Loucy (cell line): ENCODE data around the gene PLPP3.

Experiments
- H2AFZ ChIP-seq: fragments of 200-600 bp; sonication (generic); 2 replicates; pipeline ENCODE4 v1.6.0; 2016; ENCODE audit warnings: antibody characterized with exemption, mild to moderate bottlenecking, low read length, moderate library complexity
- H3F3A ChIP-seq: fragments of 200-600 bp; 2 replicates; pipeline ENCODE4 v1.6.0; 2016; ENCODE audit warnings: antibody characterized with exemption, low read depth, mild to moderate bottlenecking
- H3K27me3 ChIP-seq: fragments of 200-600 bp; sonication (generic); 2 replicates; pipeline ENCODE4 v1.6.1; 2014; ENCODE audit warnings: low read length, mild to moderate bottlenecking; ENCODE audit not compliant: insufficient read depth, poor library complexity, severe bottlenecking
- H3K36me3 ChIP-seq: fragments of 200-600 bp; sonication (generic); 2 replicates; pipeline ENCODE4 v1.6.1; 2016; ENCODE audit warnings: low read length; ENCODE audit not compliant: insufficient read depth
- H3K4me1 ChIP-seq: fragments of 200-600 bp; sonication (generic); 2 replicates; pipeline ENCODE4 v1.5.1; 2014; ENCODE audit warnings: low read length, mild to moderate bottlenecking; ENCODE audit not compliant: insufficient read depth, poor library complexity, severe bottlenecking
- H3K4me2 ChIP-seq: fragments of 200-600 bp; sonication (generic); 2 replicates; pipeline ENCODE4 v1.6.0; 2014; ENCODE audit warnings: antibody characterized with exemption, low read length, low read depth, mild to moderate bottlenecking; ENCODE audit not compliant: poor library complexity, severe bottlenecking
- H3K4me3 ChIP-seq: fragments of 200-600 bp; sonication (generic); 2 replicates; pipeline ENCODE4 v1.5.1; 2014; ENCODE audit warnings: low read length, mild to moderate bottlenecking, mixed read lengths; ENCODE audit not compliant: poor library complexity, severe bottlenecking
- H3K79me2 ChIP-seq: fragments of 200-600 bp; sonication (generic); 2 replicates; pipeline ENCODE4 v1.6.1; 2014; ENCODE audit warnings: low read length; ENCODE audit not compliant: insufficient read depth
- H3K9ac ChIP-seq: fragments of 200-600 bp; sonication (generic); 2 replicates; pipeline ENCODE4 v1.6.0; 2014; ENCODE audit warnings: mild to moderate bottlenecking, low read depth, low read length, moderate library complexity; ENCODE audit not compliant: poor library complexity, severe bottlenecking
- H3K9me2 ChIP-seq: fragments of 200-600 bp; sonication (generic); replicated peaks from 2 replicates; pipeline ENCODE4 v1.6.1; 2016; ENCODE audit warnings: low read depth, low read length, mixed read lengths
- H3K9me3 ChIP-seq: fragments of 200-600 bp; sonication (generic); 2 replicates; pipeline ENCODE4 v1.6.1; 2014; ENCODE audit warnings: mild to moderate bottlenecking, antibody characterized with exemption, low read length, low read depth; ENCODE audit not compliant: insufficient read depth
- H4K20me1 ChIP-seq: fragments of 200-600 bp; sonication (generic); 2 replicates; pipeline ENCODE4 v1.6.0; 2014; ENCODE audit warnings: antibody characterized with exemption, low read length, mild to moderate bottlenecking; ENCODE audit not compliant: insufficient read depth, poor library complexity, severe bottlenecking
- CTCF ChIP-seq: fragments of 200-600 bp; sonication (generic); conservative IDR thresholded peaks from 2 replicates; pipeline ENCODE4 v1.5.1; 2014; ENCODE audit warnings: mild to moderate bottlenecking, antibody characterized with exemption, low read length
- EZH2phosphoT487 ChIP-seq: fragments of 200-600 bp; IDR thresholded peaks from 2 replicates; pipeline ENCODE4 v1.6.1; 2018; ENCODE audit warnings: antibody characterized with exemption, mild to moderate bottlenecking, moderate library complexity, borderline replicate concordance

Gene PLPP3

GRCh38 chr1:56466538-56466937 lies 112.8 kb downstream of the PLPP3 start:
- no peak overlapping the region for H3K9ac ChIP-seq

GRCh38 chr1:56464294-56464693 lies 115.1 kb downstream of the PLPP3 start:
- Histone ChIP-seq H3K4me1 (no peaks in the 10 kb centered on the region), H3K36me3 (no peaks in the 10 kb centered on the region), H3K27me3 (no peaks in the 10 kb centered on the region), H3K4me2 (no peak overlapping the region), H2AFZ (no peak overlapping the region), H3F3A (no peaks in the 10 kb centered on the region), H3K79me2 (no peaks in the 10 kb centered on the region), H3K9ac (no peak overlapping the region), H3K4me3 (no peak overlapping the region), H3K9me2 (no peaks in the 10 kb centered on the region), H4K20me1 (no peaks in the 10 kb centered on the region), H3K9me3 (no peaks in the 10 kb centered on the region)
- TF ChIP-seq EZH2phosphoT487 (no peak), CTCF (no peak)

More at GRCh38 chr1:56466538-56466937, 112.8 kb downstream of the PLPP3 start:
- H3K27me3 ChIP-seq = no peaks in the 10 kb centered on the region
- no peak overlapping the region for H3K4me2 ChIP-seq
- TF ChIP-seq CTCF = no peak
- no peak for TF ChIP-seq EZH2phosphoT487
- no peaks in the 10 kb centered on the region for H3K9me2 ChIP-seq
- no peak overlapping the region for H3K4me3 ChIP-seq
- no peaks in the 10 kb centered on the region for H3K36me3 ChIP-seq
- H3K79me2 ChIP-seq = no peaks in the 10 kb centered on the region
- H3K4me1 ChIP-seq = no peaks in the 10 kb centered on the region
- H2AFZ ChIP-seq = no peak overlapping the region
- H3K9me3 ChIP-seq = no peaks in the 10 kb centered on the region
- H3F3A ChIP-seq = no peaks in the 10 kb centered on the region
- no peaks in the 10 kb centered on the region for H4K20me1 ChIP-seq

GRCh38 chr1:56463376-56463775 lies 116.0 kb downstream of the PLPP3 start:
- no peak overlapping the region for H3K9ac ChIP-seq
- H2AFZ ChIP-seq = no peak overlapping the region
- H3F3A ChIP-seq = no peaks in the 10 kb centered on the region
- H3K79me2 ChIP-seq = no peaks in the 10 kb centered on the region
- no peaks in the 10 kb centered on the region for H3K4me1 ChIP-seq
- TF ChIP-seq EZH2phosphoT487 (no peak), CTCF (no peak)
- no peak overlapping the region for H3K4me3 ChIP-seq
- H4K20me1 ChIP-seq = no peaks in the 10 kb centered on the region
- no peaks in the 10 kb centered on the region for H3K9me2 ChIP-seq
- no peaks in the 10 kb centered on the region; the same call in 1 of the 2 replicates for H3K9me3 ChIP-seq
- no peaks in the 10 kb centered on the region for H3K36me3 ChIP-seq
- no peaks in the 10 kb centered on the region for H3K27me3 ChIP-seq
- no peak overlapping the region for H3K4me2 ChIP-seq
